Esophagus muscularis mucosa (tissue), 4 donors: ENCODE data around the gene MBP. TPM values are rescaled to one million over a fixed set of nuclear protein-coding genes. Genes with fewer than 3 reads are reported as not detected.

ENCODE experiments used
- DNase-seq: peaks from one replicate; pipeline ENCODE4 v3.0.0-alpha.2; 2017; ENCODE audit errors: extremely low spot score
- H3K27ac ChIP-seq, 4 donors: fragments of 200-600 bp; sonication (generic); replicated peaks in 1 of 4; 1 replicate in 3 of 4; 2 replicates in 1 of 4; pipeline ENCODE4 v1.5.1; 2016 to 2019; ENCODE audit warnings: mild to moderate bottlenecking in 1 of 4
- H3K27me3 ChIP-seq, 4 donors: fragments of 200-600 bp; sonication (generic); one replicate each; pipeline versions ENCODE4 v1.5.1 to v1.6.0; 2016 to 2019
- H3K36me3 ChIP-seq, 4 donors: fragments of 200-600 bp; sonication (generic); one replicate each; pipeline ENCODE4 v1.5.1; 2016 to 2019
- H3K4me1 ChIP-seq, 4 donors: fragments of 200-600 bp; sonication (generic); one replicate each; pipeline ENCODE4 v1.5.1; 2016 to 2019
- H3K4me3 ChIP-seq, 4 donors: fragments of 200-600 bp; sonication (generic); 1 replicate in 2 of 4; 2 replicates in 2 of 4; pipeline ENCODE4 v1.5.1; 2016 to 2019; ENCODE audit warnings: mild to moderate bottlenecking in 4 of 4, moderate library complexity in 1 of 4
- H3K9me3 ChIP-seq, 4 donors: fragments of 200-600 bp; sonication (generic); 1 replicate in 3 of 4; 2 replicates in 1 of 4; pipeline ENCODE4 v1.5.1; 2016 to 2019
- EP300 ChIP-seq: sonication (generic); formaldehyde crosslinking; IDR thresholded peaks from one replicate; pipeline ENCODE4 v1.6.1; 2017; ENCODE audit warnings: antibody characterized with exemption
- POLR2A ChIP-seq: fragments of 450-650 bp; IDR thresholded peaks from one replicate; pipeline ENCODE4 v1.6.1; 2017; ENCODE audit warnings: antibody characterized with exemption, moderate library complexity, mild to moderate bottlenecking, low read depth
- POLR2AphosphoS5 ChIP-seq, 2 donors: sonication (generic); formaldehyde crosslinking; IDR thresholded peaks; one replicate each; pipeline ENCODE4 v1.6.1; 2017; ENCODE audit warnings: antibody characterized with exemption in 2 of 2
- WGBS: methylation state at CpG from one replicate; pipeline ENCODE4 v1.1.5; 2018; 5-methylcytosine and 5-hydroxymethylcytosine counted together
- intact Hi-C: fragments of 100-400 bp; cut with DNase I; formaldehyde crosslinking; loops from one replicate; pipeline ENCODE4 v1.15.1; 2023
- total RNA-seq, 4 donors: library from RNA; depleted of rRNA; stranded (reverse); fragments of >200 nt; gene quantifications; one replicate each; pipeline versions ENCODE4 v1.1.0 to v1.2.1, GENCODE V29; 2016
- TF ChIP-seq, protein P1 (sequence below), 3 experiments: fragments of 200-600 bp in 2 of 3; fragments of 450-650 bp in 1 of 3; sonication (generic) in 2 of 3; IDR thresholded peaks; one replicate each; pipeline ENCODE4 v1.5.1; 2017 to 2019; ENCODE audit warnings: antibody characterized with exemption in 3 of 3, mild to moderate bottlenecking in 2 of 3, moderate library complexity in 1 of 3

MBP gene
- total RNA-seq, 4 donors from 2014 or later: 21.9 to 31.3 (median 27.3) TPM

- intact Hi-C loops: no loop called here
- 91% methylated on average over 14 of the region's 14 CpGs for WGBS
- no peak for TF ChIP-seq EP300
- no peak for TF ChIP-seq POLR2A
- TF ChIP-seq, protein P1, sequence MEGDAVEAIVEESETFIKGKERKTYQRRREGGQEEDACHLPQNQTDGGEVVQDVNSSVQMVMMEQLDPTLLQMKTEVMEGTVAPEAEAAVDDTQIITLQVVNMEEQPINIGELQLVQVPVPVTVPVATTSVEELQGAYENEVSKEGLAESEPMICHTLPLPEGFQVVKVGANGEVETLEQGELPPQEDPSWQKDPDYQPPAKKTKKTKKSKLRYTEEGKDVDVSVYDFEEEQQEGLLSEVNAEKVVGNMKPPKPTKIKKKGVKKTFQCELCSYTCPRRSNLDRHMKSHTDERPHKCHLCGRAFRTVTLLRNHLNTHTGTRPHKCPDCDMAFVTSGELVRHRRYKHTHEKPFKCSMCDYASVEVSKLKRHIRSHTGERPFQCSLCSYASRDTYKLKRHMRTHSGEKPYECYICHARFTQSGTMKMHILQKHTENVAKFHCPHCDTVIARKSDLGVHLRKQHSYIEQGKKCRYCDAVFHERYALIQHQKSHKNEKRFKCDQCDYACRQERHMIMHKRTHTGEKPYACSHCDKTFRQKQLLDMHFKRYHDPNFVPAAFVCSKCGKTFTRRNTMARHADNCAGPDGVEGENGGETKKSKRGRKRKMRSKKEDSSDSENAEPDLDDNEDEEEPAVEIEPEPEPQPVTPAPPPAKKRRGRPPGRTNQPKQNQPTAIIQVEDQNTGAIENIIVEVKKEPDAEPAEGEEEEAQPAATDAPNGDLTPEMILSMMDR (IDR thresholded peaks at IDR 0.05): no peak
- TF ChIP-seq POLR2AphosphoS5 (IDR thresholded peaks at IDR 0.05): no peak
Measured at GRCh38 chr18:76978616-76979015, 154.0 kb downstream of the MBP start.

DNA sequence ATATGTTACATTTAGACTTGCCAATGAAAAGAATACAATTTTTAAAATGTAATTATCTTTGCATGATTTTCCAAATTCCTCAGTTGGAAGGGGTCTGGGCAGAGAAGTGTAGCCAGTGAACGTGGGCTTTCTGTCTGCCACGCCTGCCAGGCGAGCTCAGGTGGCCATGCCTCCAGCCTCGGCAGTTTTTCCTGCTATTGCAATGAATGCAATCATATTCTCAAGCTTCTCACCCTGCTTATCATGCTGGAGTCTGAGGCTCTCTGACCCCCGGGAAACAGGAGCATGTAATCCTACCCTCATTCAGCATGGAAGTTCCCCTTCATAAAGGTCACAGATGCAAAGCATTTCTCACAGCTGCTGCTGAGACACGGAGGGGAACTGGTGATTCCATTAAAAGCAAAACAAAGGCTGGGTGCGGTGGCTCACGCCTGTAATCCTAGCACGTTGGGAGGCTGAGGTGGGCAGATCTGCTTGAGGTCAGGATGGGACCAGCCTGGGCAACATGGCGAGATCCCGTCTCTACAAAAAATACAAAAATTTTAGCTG, 154.8 kb downstream of the MBP start:
- DNase-seq: no peak
- Histone ChIP-seq H3K36me3 (peaks cover 0 to 19% (median 0%) of the 10 kb centered on the region in 4 donors), H3K27me3 (no peaks in the 10 kb centered on the region), H3K9me3 (no peaks in the 10 kb centered on the region), H3K4me3 (no peak overlapping the region), H3K4me1 (peaks cover 4 to 7% (median 5%) of the 10 kb centered on the region in 4 donors), H3K27ac (no peak overlapping the region)
- intact Hi-C loops: no loop called here
- 77% methylated on average over 11 of the region's 11 CpGs for WGBS
- TF ChIP-seq, protein P1 (IDR thresholded peaks at IDR 0.05): no peak
- TF ChIP-seq POLR2A: no peak
- no peak for TF ChIP-seq POLR2AphosphoS5 (IDR thresholded peaks at IDR 0.05)
- TF ChIP-seq EP300: no peak

More at GRCh38 chr18:76978616-76979015, 154.0 kb downstream of the MBP start:
- H3K4me3 ChIP-seq: no peak overlapping the region
- H3K4me1 ChIP-seq: peaks cover 4 to 7% (median 7%) of the 10 kb centered on the region in 4 donors
- DNase-seq: no peak
- no peaks in the 10 kb centered on the region for H3K9me3 ChIP-seq
- no peaks in the 10 kb centered on the region for H3K27me3 ChIP-seq
- H3K36me3 ChIP-seq: peaks cover 0 to 18% (median 0%) of the 10 kb centered on the region in 4 donors
- no peak overlapping the region for H3K27ac ChIP-seq

- 88% methylated on average over 11 of the region's 14 CpGs for WGBS
- no peak for DNase-seq
- TF ChIP-seq EP300: no peak
- peaks cover 0 to 19% (median 0%) of the 10 kb centered on the region in 4 donors for H3K36me3 ChIP-seq
- no peak overlapping the region for H3K4me3 ChIP-seq
- H3K27me3 ChIP-seq: no peaks in the 10 kb centered on the region
- no peak overlapping the region for H3K27ac ChIP-seq
- no peaks in the 10 kb centered on the region for H3K9me3 ChIP-seq
- peaks cover 4 to 13% (median 9%) of the 10 kb centered on the region in 4 donors for H3K4me1 ChIP-seq
- intact Hi-C loops: no loop called here
Measured at GRCh38 chr18:76977108-76977621, 155.4 kb downstream of the MBP start.

GRCh38 chr18:76975577-76976110, 156.9 kb downstream of the MBP start:
- no peak for TF ChIP-seq EP300
- TF ChIP-seq, protein P1 (IDR thresholded peaks at IDR 0.05): no peak
- TF ChIP-seq POLR2AphosphoS5 (IDR thresholded peaks at IDR 0.05): no peak
- no peak for TF ChIP-seq POLR2A
- Histone ChIP-seq H3K27ac (no peak overlapping the region), H3K9me3 (no peaks in the 10 kb centered on the region), H3K36me3 (peaks cover 0 to 19% (median 1%) of the 10 kb centered on the region in 4 donors), H3K4me3 (no peak overlapping the region), H3K4me1 (peaks cover 4 to 15% (median 9%) of the 10 kb centered on the region in 4 donors), H3K27me3 (no peaks in the 10 kb centered on the region)
- DNase-seq: no peak
- 87% methylated on average over 11 of the region's 14 CpGs for WGBS
- intact Hi-C loops: no loop called here

DNA sequence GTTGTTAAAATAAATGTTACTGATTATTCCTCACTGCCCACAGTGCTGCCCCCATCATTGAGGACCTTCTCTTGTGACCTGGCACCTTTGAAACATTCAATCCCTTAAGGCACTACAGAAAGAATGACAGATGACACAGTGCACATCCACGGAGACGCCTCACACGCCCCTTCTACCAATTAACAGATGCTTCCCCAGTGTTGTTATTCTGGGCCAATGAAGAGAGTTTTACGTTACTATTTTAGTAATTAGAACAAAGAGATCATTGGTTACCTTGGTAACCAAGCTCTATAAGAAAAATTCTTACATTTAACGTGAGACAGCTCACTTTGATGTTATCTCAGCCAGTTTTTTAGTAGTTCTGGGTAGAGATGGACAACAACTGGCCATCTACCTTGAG, 158.2 kb downstream of the MBP start:
- Histone ChIP-seq H3K4me3 (no peak overlapping the region), H3K27ac (no peak overlapping the region), H3K4me1 (peaks cover 4 to 15% (median 9%) of the 10 kb centered on the region in 4 donors), H3K9me3 (no peaks in the 10 kb centered on the region), H3K36me3 (peaks cover 0 to 15% (median 1%) of the 10 kb centered on the region in 4 donors), H3K27me3 (no peaks in the 10 kb centered on the region)
- DNase-seq: no peak
- intact Hi-C loops: no loop called here
- 91% methylated on average over 5 of the region's 5 CpGs for WGBS
- TF ChIP-seq POLR2A (no peak), EP300 (no peak), POLR2AphosphoS5 (IDR thresholded peaks at IDR 0.05) (no peak)
- TF ChIP-seq, protein P1 (IDR thresholded peaks at IDR 0.05): no peak
